GM23338 (cell line): ENCODE results near the gene STEAP1B. TPM values are rescaled to one million over a fixed set of nuclear protein-coding genes. Genes with fewer than 3 reads are reported as not detected.
"Not testable (repeated sequence)": the region's sequence is repeated elsewhere in the genome, so short reads cannot be mapped to it uniquely, and the experiment has no call there.

ENCODE experiments used
- ATAC-seq: fragments of 200-7000 bp; cut with Tn5 transposase; 3 replicates; pipeline ENCODE4 v1.9.1; 2020
- DNase-seq: peaks from one replicate; pipeline ENCODE4 v3.0.0-alpha.2; 2015; ENCODE audit warnings: low spot score
- H2AFZ ChIP-seq: fragments of 200-600 bp; sonication (generic); 2 replicates; pipeline ENCODE4 v1.8.0; 2016; ENCODE audit warnings: antibody characterized with exemption, mild to moderate bottlenecking, moderate library complexity
- H3F3A ChIP-seq: fragments of 200-600 bp; sonication (generic); replicated peaks from 2 replicates; pipeline ENCODE4 v1.8.0; 2017; ENCODE audit warnings: antibody characterized with exemption, mixed run types, low read depth
- H3K27ac ChIP-seq: fragments of 200-600 bp; sonication (generic); 2 replicates; pipeline ENCODE4 v1.6.1; 2016; ENCODE audit warnings: low read depth
- H3K27me3 ChIP-seq: fragments of 200-600 bp; sonication (generic); 2 replicates; pipeline ENCODE4 v1.8.0; 2016; ENCODE audit warnings: mild to moderate bottlenecking, mixed run types, moderate library complexity; ENCODE audit not compliant: insufficient read depth
- H3K36me3 ChIP-seq: fragments of 200-600 bp; sonication (generic); 2 replicates; pipeline ENCODE4 v1.8.0; 2016; ENCODE audit warnings: mild to moderate bottlenecking; ENCODE audit not compliant: insufficient read depth
- H3K4me1 ChIP-seq: fragments of 200-600 bp; sonication (generic); 2 replicates; pipeline ENCODE4 v1.8.0; 2016; ENCODE audit warnings: mild to moderate bottlenecking, moderate library complexity; ENCODE audit not compliant: insufficient read depth
- H3K4me2 ChIP-seq: fragments of 200-600 bp; sonication (generic); 2 replicates; pipeline ENCODE4 v1.7.1; 2017; ENCODE audit warnings: mixed run types
- H3K4me3 ChIP-seq: fragments of 200-600 bp; sonication (generic); 2 replicates; pipeline ENCODE4 v1.6.1; 2016; ENCODE audit warnings: mixed run types
- H3K79me2 ChIP-seq: fragments of 200-600 bp; sonication (generic); replicated peaks from 2 replicates; pipeline ENCODE4 v1.8.0; 2017; ENCODE audit warnings: mild to moderate bottlenecking; ENCODE audit not compliant: insufficient read depth
- H3K9me2 ChIP-seq: fragments of 200-600 bp; sonication (generic); 2 replicates; pipeline ENCODE4 v1.8.0; 2017; ENCODE audit not compliant: insufficient read depth
- H4K20me1 ChIP-seq: fragments of 200-600 bp; sonication (generic); replicated peaks from 2 replicates; pipeline ENCODE4 v1.8.0; 2017; ENCODE audit warnings: mild to moderate bottlenecking; ENCODE audit not compliant: insufficient read depth
- H3K27ac Mint-ChIP-seq: 2 replicates; pipeline ENCODE4 v1.8.0; 2020; ENCODE audit warnings: inconsistent platforms, mild to moderate bottlenecking, moderate library complexity, mixed read lengths
- H3K27me3 Mint-ChIP-seq: 3 replicates; pipeline ENCODE4 v1.8.0; 2022; ENCODE audit warnings: low read depth, mild to moderate bottlenecking, moderate library complexity, mixed read lengths, inconsistent platforms; ENCODE audit not compliant: insufficient read depth, poor library complexity
- H3K36me3 Mint-ChIP-seq: 3 replicates; pipeline ENCODE4 v1.8.0; 2021; ENCODE audit warnings: low read depth, mild to moderate bottlenecking, inconsistent platforms, moderate library complexity, mixed read lengths
- H3K4me1 Mint-ChIP-seq: 3 replicates; pipeline ENCODE4 v1.8.0; 2020; ENCODE audit warnings: mild to moderate bottlenecking, inconsistent platforms, mixed read lengths
- H3K4me3 Mint-ChIP-seq: 3 replicates; pipeline ENCODE4 v1.8.0; 2021; ENCODE audit warnings: moderate library complexity, mild to moderate bottlenecking, inconsistent platforms, mixed read lengths
- H3K9me3 Mint-ChIP-seq: 3 replicates; pipeline ENCODE4 v1.8.0; 2020; ENCODE audit warnings: moderate library complexity, mild to moderate bottlenecking, inconsistent platforms, mixed read lengths
- CTCF ChIP-seq, 2 experiments: fragments of 200-600 bp in 1 of 2; sonication (generic) in 1 of 2; conservative IDR thresholded peaks; 2 replicates each; pipeline versions ENCODE4 v1.5.1 to v1.6.1; 2016 to 2017; ENCODE audit warnings: antibody characterized with exemption in 2 of 2, low read depth in 2 of 2, mild to moderate bottlenecking in 2 of 2, moderate library complexity in 1 of 2
- EZH2 ChIP-seq: fragments of 200-600 bp; sonication (generic); IDR thresholded peaks from one replicate; pipeline ENCODE4 v1.8.0; 2017; ENCODE audit warnings: antibody characterized with exemption, mild to moderate bottlenecking, low read depth; ENCODE audit not compliant: unreplicated experiment
- EZH2phosphoT487 ChIP-seq: fragments of 200-600 bp; sonication (generic); IDR thresholded peaks from one replicate; pipeline ENCODE4 v1.8.1; 2018; ENCODE audit warnings: antibody characterized with exemption; ENCODE audit not compliant: unreplicated experiment
- POLR2AphosphoS5 ChIP-seq: IDR thresholded peaks from 2 replicates; pipeline ENCODE4 v1.6.1; 2016; ENCODE audit warnings: antibody characterized with exemption, low read depth
- ZNF114 ChIP-seq: fragments of 250-450 bp; sonication (Bioruptor Pico); IDR thresholded peaks from 2 replicates; pipeline ENCODE4 v1.5.0; 2020; ENCODE audit warnings: mild to moderate bottlenecking, moderate library complexity
- polyA plus RNA-seq: library from polyadenylated mRNA; unstranded; fragments of >200 nt; fragmentation: Nextera tagmentation; extraction: Ambion mirVana; gene quantifications from 2 replicates; pipeline ENCODE4 v1.2.1, GENCODE V29; 2016
- total RNA-seq: library from RNA; depleted of rRNA; stranded (reverse); fragments of >200 nt; shearing (Covaris generic); gene quantifications from 2 replicates; pipeline ENCODE4 v1.2.3, GENCODE V29; 2014

STEAP1B gene
- total and polyA plus RNA-seq, 2 experiments from 2014 or later, result 4.9 to 16.5 TPM

- no peaks in the 10 kb centered on the region for H3K27me3 ChIP-seq
- H3K36me3 ChIP-seq, result no peaks in the 10 kb centered on the region
- Mint-ChIP-seq H3K36me3 (no peaks in the 10 kb centered on the region), H3K27me3 (no peaks in the 10 kb centered on the region), H3K9me3 (no peaks in the 10 kb centered on the region), H3K4me3 (peak overlapping the region; percentile 65), H3K4me1 (peaks cover 19% of the 10 kb centered on the region), H3K27ac (no peak overlapping the region)
- H4K20me1 ChIP-seq, result no peaks in the 10 kb centered on the region
- peak; percentile 98 for ATAC-seq
- DNase-seq, result peak; percentile 95
- H3K27ac ChIP-seq, result no peak overlapping the region
- TF ChIP-seq EZH2 (no peak), CTCF (conservative IDR thresholded peaks at IDR 0.05; ENCODE audit: low read depth in 2 of 2) (peak; percentile 91 to 99)
- peak overlapping the region; percentile 46 for H3K4me2 ChIP-seq
- no peaks in the 10 kb centered on the region for H3K79me2 ChIP-seq
- no peaks in the 10 kb centered on the region for H3K9me2 ChIP-seq
- H3F3A ChIP-seq, result no peaks in the 10 kb centered on the region
- peak overlapping the region; percentile 7; the same call in 1 of the 2 replicates for H2AFZ ChIP-seq
- H3K4me1 ChIP-seq, result no peaks in the 10 kb centered on the region
- peak overlapping the region; percentile 31 for H3K4me3 ChIP-seq
These were observed 47.6 kb downstream of the STEAP1B start for GRCh38 chr7:22452142-22452959.

- not testable (repeated sequence) for H3K9me3 Mint-ChIP-seq, H3K79me2 ChIP-seq, H3K27me3 ChIP-seq, H3F3A ChIP-seq, H3K4me1 ChIP-seq, H3K27ac ChIP-seq, ATAC-seq, H3K4me3 Mint-ChIP-seq, H3K36me3 ChIP-seq, H2AFZ ChIP-seq, H3K4me2 ChIP-seq, H4K20me1 ChIP-seq, DNase-seq, H3K4me3 ChIP-seq, H3K9me2 ChIP-seq, H3K27me3 Mint-ChIP-seq, H3K27ac Mint-ChIP-seq, H3K36me3 Mint-ChIP-seq
- peaks cover 31% of the 10 kb centered on the region for H3K4me1 Mint-ChIP-seq
These were observed 50.0 kb downstream of the STEAP1B start for GRCh38 chr7:22450013-22450412.

GRCh38 chr7:22447762-22448161 is 52.2 kb downstream of the STEAP1B start:
- no peak overlapping the region for H2AFZ ChIP-seq
- H3F3A ChIP-seq, result no peaks in the 10 kb centered on the region
- no peaks in the 10 kb centered on the region for H3K4me1 ChIP-seq
- no peaks in the 10 kb centered on the region for H4K20me1 ChIP-seq
- H3K36me3 Mint-ChIP-seq, result no peaks in the 10 kb centered on the region
- H3K36me3 ChIP-seq, result no peaks in the 10 kb centered on the region
- no peak overlapping the region for H3K27ac Mint-ChIP-seq
- H3K9me2 ChIP-seq, result no peaks in the 10 kb centered on the region
- DNase-seq (no peak), ATAC-seq (no peak)
- H3K4me2 ChIP-seq, result no peak overlapping the region
- H3K9me3 Mint-ChIP-seq, result no peaks in the 10 kb centered on the region
- H3K27ac ChIP-seq, result no peak overlapping the region
- H3K27me3 ChIP-seq, result no peaks in the 10 kb centered on the region
- H3K4me3 ChIP-seq, result no peak overlapping the region
- H3K27me3 Mint-ChIP-seq, result no peaks in the 10 kb centered on the region
- peaks cover 33% of the 10 kb centered on the region for H3K4me1 Mint-ChIP-seq
- H3K4me3 Mint-ChIP-seq, result no peak overlapping the region
- no peaks in the 10 kb centered on the region for H3K79me2 ChIP-seq
- TF ChIP-seq POLR2AphosphoS5 (no peak), EZH2phosphoT487 (no peak), CTCF (conservative IDR thresholded peaks at IDR 0.05; ENCODE audit: low read depth in 2 of 2) (no peak), ZNF114 (no peak)
